Astrocyte (in vitro differentiated cells and primary cell): Measurements from ENCODE around the gene UBE2E2. TPM values are rescaled to one million over a fixed set of nuclear protein-coding genes. Genes with fewer than 3 reads are reported as not detected.

Experiments
- DNase-seq: peaks from one replicate; pipeline ENCODE4 v3.0.0-alpha.2; 2010; ENCODE audit warnings: low read depth
- FAIRE-seq: peaks from 2 replicates; lab custom pipeline; 2011; peaks lifted over from hg19 to GRCh38; lab: Jason Lieb, UNC
- H2AFZ ChIP-seq: 2 replicates; pipeline ENCODE4 v1.6.0; 2012; ENCODE audit warnings: low read depth, low read length, inconsistent platforms
- H3K27ac ChIP-seq: 2 replicates; pipeline ENCODE4 v1.5.1; 2011; ENCODE audit warnings: low read depth, low read length, inconsistent platforms
- H3K27me3 ChIP-seq: 2 replicates; pipeline ENCODE4 v1.6.0; 2011; ENCODE audit warnings: low read length, inconsistent platforms; ENCODE audit not compliant: insufficient read depth
- H3K36me3 ChIP-seq: 2 replicates; pipeline ENCODE4 v1.5.1; 2011; ENCODE audit warnings: low read length, inconsistent platforms; ENCODE audit not compliant: insufficient read depth
- H3K4me1 ChIP-seq: 2 replicates; pipeline ENCODE4 v1.5.1; 2011; ENCODE audit warnings: low read length, inconsistent platforms; ENCODE audit not compliant: insufficient read depth
- H3K4me2 ChIP-seq: 2 replicates; pipeline ENCODE4 v1.6.0; 2012; ENCODE audit warnings: low read length, inconsistent platforms
- H3K4me3 ChIP-seq: 2 replicates; pipeline ENCODE4 v1.5.1; 2011; ENCODE audit warnings: low read depth, mild to moderate bottlenecking, low read length, inconsistent platforms; ENCODE audit not compliant: insufficient read depth
- H3K79me2 ChIP-seq: 2 replicates; pipeline ENCODE4 v1.6.0; 2012; ENCODE audit warnings: mild to moderate bottlenecking, low read length, inconsistent platforms; ENCODE audit not compliant: insufficient read depth
- H3K9ac ChIP-seq: 2 replicates; pipeline ENCODE4 v1.6.0; 2012; ENCODE audit warnings: mild to moderate bottlenecking, low read length, inconsistent platforms
- H3K9me3 ChIP-seq: 2 replicates; pipeline ENCODE4 v1.5.1; 2012; ENCODE audit warnings: low read depth, mild to moderate bottlenecking, low read length, inconsistent platforms; ENCODE audit not compliant: insufficient read depth
- H4K20me1 ChIP-seq: 2 replicates; pipeline ENCODE4 v1.6.0; 2012; ENCODE audit warnings: low read length, inconsistent platforms; ENCODE audit not compliant: insufficient read depth
- H3K27ac Mint-ChIP-seq: one replicate; pipeline ENCODE4 v1.8.0; 2021; ENCODE audit warnings: mild to moderate bottlenecking, mixed read lengths; ENCODE audit not compliant: unreplicated experiment
- H3K27me3 Mint-ChIP-seq: one replicate; pipeline ENCODE4 v1.8.0; 2021; ENCODE audit warnings: low read depth, mixed read lengths; ENCODE audit not compliant: unreplicated experiment
- H3K36me3 Mint-ChIP-seq: one replicate; pipeline ENCODE4 v1.8.0; 2021; ENCODE audit warnings: low read depth, mixed read lengths; ENCODE audit not compliant: unreplicated experiment
- H3K4me1 Mint-ChIP-seq: one replicate; pipeline ENCODE4 v1.8.0; 2021; ENCODE audit warnings: low read depth, mixed read lengths; ENCODE audit not compliant: unreplicated experiment
- H3K4me3 Mint-ChIP-seq: one replicate; pipeline ENCODE4 v1.8.0; 2021; ENCODE audit warnings: mild to moderate bottlenecking, moderate library complexity, mixed read lengths; ENCODE audit not compliant: unreplicated experiment
- H3K9me3 Mint-ChIP-seq: one replicate; pipeline ENCODE4 v1.8.0; 2021; ENCODE audit warnings: mild to moderate bottlenecking, mixed read lengths; ENCODE audit not compliant: unreplicated experiment
- CTCF ChIP-seq: IDR thresholded peaks from 2 replicates; pipeline ENCODE4 v1.5.1; 2011; ENCODE audit warnings: low read depth, mild to moderate bottlenecking, inconsistent platforms, low read length, moderate library complexity; ENCODE audit not compliant: insufficient read depth
- EZH2 ChIP-seq: IDR thresholded peaks from 2 replicates; pipeline ENCODE4 v1.6.1; 2012; ENCODE audit warnings: mild to moderate bottlenecking, low read length, inconsistent platforms; ENCODE audit not compliant: insufficient read depth
- total RNA-seq: library from RNA; stranded (reverse); gene quantifications from 2 replicates; pipeline ENCODE4 v1.2.1, GENCODE V29; 2021

The UBE2E2 gene
- total RNA-seq, 1 donor from 2014 or later, result 89.8 TPM

GRCh38 chr3:23248594-23249131 lies 45.5 kb downstream of the UBE2E2 start:
- Histone ChIP-seq H2AFZ (no peak overlapping the region), H3K4me3 (no peak overlapping the region), H3K4me2 (no peak overlapping the region), H3K4me1 (no peaks in the 10 kb centered on the region), H4K20me1 (peaks cover 45% of the 10 kb centered on the region), H3K79me2 (peaks cover 30% of the 10 kb centered on the region), H3K27ac (no peak overlapping the region), H3K9ac (no peak overlapping the region), H3K36me3 (no peaks in the 10 kb centered on the region), H3K9me3 (no peaks in the 10 kb centered on the region), H3K27me3 (no peaks in the 10 kb centered on the region)
- TF ChIP-seq CTCF, result no peak
- no peak for TF ChIP-seq EZH2
- DNase-seq (no peak), FAIRE-seq (no peak)
- no peaks in the 10 kb centered on the region for H3K9me3 Mint-ChIP-seq
- no peak overlapping the region for H3K27ac Mint-ChIP-seq
- H3K4me3 Mint-ChIP-seq, result no peak overlapping the region
- no peaks in the 10 kb centered on the region for H3K27me3 Mint-ChIP-seq
- peaks cover 2% of the 10 kb centered on the region for H3K36me3 Mint-ChIP-seq
- H3K4me1 Mint-ChIP-seq, result peaks cover 2% of the 10 kb centered on the region

GRCh38 chr3:23249961-23250360 lies 46.8 kb downstream of the UBE2E2 start:
- H4K20me1 ChIP-seq, result peaks cover 53% of the 10 kb centered on the region
- no peaks in the 10 kb centered on the region for H3K36me3 ChIP-seq
- H3K27me3 ChIP-seq, result no peaks in the 10 kb centered on the region
- no peaks in the 10 kb centered on the region for H3K4me1 ChIP-seq
- H2AFZ ChIP-seq, result no peak overlapping the region
- Mint-ChIP-seq H3K9me3 (no peaks in the 10 kb centered on the region), H3K27ac (no peak overlapping the region), H3K4me1 (peaks cover 7% of the 10 kb centered on the region), H3K4me3 (no peak overlapping the region), H3K36me3 (peaks cover 2% of the 10 kb centered on the region), H3K27me3 (no peaks in the 10 kb centered on the region)
- H3K4me3 ChIP-seq, result no peak overlapping the region
- no peak overlapping the region for H3K27ac ChIP-seq
- H3K9me3 ChIP-seq, result no peaks in the 10 kb centered on the region
- H3K9ac ChIP-seq, result no peak overlapping the region
- peaks cover 32% of the 10 kb centered on the region for H3K79me2 ChIP-seq
- no peak for TF ChIP-seq EZH2
- no peak for TF ChIP-seq CTCF
- DNase-seq, result no peak
- no peak for FAIRE-seq
- H3K4me2 ChIP-seq, result no peak overlapping the region

GRCh38 chr3:23252122-23252521 lies 49.0 kb downstream of the UBE2E2 start:
- Histone ChIP-seq H3K79me2 (peaks cover 42% of the 10 kb centered on the region), H3K27me3 (no peaks in the 10 kb centered on the region), H3K9me3 (no peaks in the 10 kb centered on the region), H3K4me2 (no peak overlapping the region), H2AFZ (no peak overlapping the region), H3K4me3 (no peak overlapping the region), H3K27ac (no peak overlapping the region), H3K36me3 (no peaks in the 10 kb centered on the region), H3K9ac (no peak overlapping the region), H3K4me1 (no peaks in the 10 kb centered on the region), H4K20me1 (peaks cover 47% of the 10 kb centered on the region)
- no peaks in the 10 kb centered on the region for H3K9me3 Mint-ChIP-seq
- DNase-seq, result peak; percentile 23
- H3K27ac Mint-ChIP-seq, result no peak overlapping the region
- no peak overlapping the region for H3K4me3 Mint-ChIP-seq
- TF ChIP-seq EZH2, result no peak
- no peak for TF ChIP-seq CTCF
- peak; percentile 59 for FAIRE-seq
- peaks cover 2% of the 10 kb centered on the region for H3K36me3 Mint-ChIP-seq
- peaks cover 10% of the 10 kb centered on the region for H3K4me1 Mint-ChIP-seq
- H3K27me3 Mint-ChIP-seq, result no peaks in the 10 kb centered on the region
